ENCODE data around the gene MYH15.

DNA sequence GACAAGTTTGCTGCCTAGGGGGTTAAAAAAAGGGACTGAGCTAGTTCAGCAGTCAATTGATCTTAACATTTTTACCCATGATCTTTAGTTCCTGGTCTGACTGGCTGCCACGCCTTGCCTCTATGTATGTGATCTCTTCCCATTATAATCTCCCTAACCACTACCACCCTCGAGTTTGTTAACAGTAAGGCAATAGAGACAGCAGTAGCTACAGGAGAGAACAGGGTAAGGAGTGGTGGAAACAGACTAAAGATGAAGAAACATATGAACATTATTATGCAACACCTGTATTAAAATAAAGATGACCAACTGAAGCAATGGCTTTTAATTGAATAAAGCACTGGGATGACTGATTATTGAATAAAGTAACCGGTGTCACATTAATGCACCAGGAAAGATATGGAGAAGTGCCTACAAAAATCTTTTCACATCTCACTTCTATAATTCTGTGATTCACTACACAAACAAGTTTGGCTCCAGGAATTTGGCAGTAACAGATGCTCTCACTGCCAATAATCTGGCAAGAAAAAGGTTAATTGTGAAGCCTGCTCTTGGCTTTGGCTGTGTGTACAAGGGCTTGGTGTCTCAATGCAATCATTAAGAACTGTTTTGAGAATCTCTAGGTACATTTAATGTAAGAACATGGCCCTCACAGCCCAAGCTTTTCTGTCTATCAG, 118.3 kb downstream of the MYH15 start:
- TF ChIP-seq POLR2A (IDR thresholded peaks at IDR 0.05; ENCODE audit: low read length) (no peak), GATA1 (IDR thresholded peaks at IDR 0.05; ENCODE audit: low read depth, low read length) (no peak)
